T47D (cell line): ENCODE measurements around the gene ZNF366.

Source experiments
- DNase-seq, 2 experiments: peaks; one replicate each; pipeline versions ENCODE4 v3.0.0 to v3.0.0-alpha.2; 2011 to 2012; ENCODE audit warnings: low read depth in 1 of 2, low spot score in 1 of 2
- JUND ChIP-seq: IDR thresholded peaks from 2 replicates; pipeline ENCODE4 v1.6.1; 2012; ENCODE audit warnings: low read depth
- in situ Hi-C: cut with HindIII; loops from 2 replicates; pipeline ENCODE4 v1.10.0; 2016; ENCODE audit warnings: low sequenced_read_pairs, low pct_unique_long_range_greater_than_20kb

The ZNF366 gene

GRCh38 chr5:72478276-72478675 is 28.9 kb downstream of the ZNF366 start:
- no peak for TF ChIP-seq JUND
- in situ Hi-C loops, result no loop called here
- no peak for DNase-seq

GRCh38 chr5:72477644-72478043 is 29.6 kb downstream of the ZNF366 start:
- in situ Hi-C loops, result no loop called here
- no peak for TF ChIP-seq JUND
- DNase-seq, result no peak

GRCh38 chr5:72477176-72477575 is 30.0 kb downstream of the ZNF366 start:
- in situ Hi-C loops, result no loop called here
- DNase-seq, result no peak
- TF ChIP-seq JUND, result no peak

- DNase-seq, result no peak
- in situ Hi-C loops, result no loop called here
- TF ChIP-seq JUND, result no peak
These were observed 30.5 kb downstream of the ZNF366 start for GRCh38 chr5:72476721-72477120.

GRCh38 chr5:72476275-72476674 is 30.9 kb downstream of the ZNF366 start:
- in situ Hi-C loops, result no loop called here
- TF ChIP-seq JUND, result no peak
- no peak for DNase-seq

- TF ChIP-seq JUND, result no peak
- in situ Hi-C loops, result no loop called here
- DNase-seq, result no peak
These were observed 32.7 kb downstream of the ZNF366 start for GRCh38 chr5:72474516-72474915.

- in situ Hi-C loops, result no loop called here
- no peak for TF ChIP-seq JUND
- DNase-seq, result no peak
These were observed 33.1 kb downstream of the ZNF366 start for GRCh38 chr5:72474046-72474500.

- no peak for DNase-seq
- no peak for TF ChIP-seq JUND
- in situ Hi-C loops, result no loop called here
These were observed 34.4 kb downstream of the ZNF366 start for GRCh38 chr5:72472666-72473422.

GRCh38 chr5:72472031-72472430 is 35.2 kb downstream of the ZNF366 start:
- in situ Hi-C loops, result no loop called here
- no peak for DNase-seq

GRCh38 chr5:72470826-72471225 is 36.4 kb downstream of the ZNF366 start:
- DNase-seq, result peak in 1 of 2 experiments; percentile 55
- no peak for TF ChIP-seq JUND
- in situ Hi-C loops, result no loop called here

More at GRCh38 chr5:72472031-72472430, 35.2 kb downstream of the ZNF366 start:
- no peak for TF ChIP-seq JUND

- in situ Hi-C loops, result no loop called here
These were observed 38.6 kb downstream of the ZNF366 start for GRCh38 chr5:72468606-72469005.

GRCh38 chr5:72468024-72468423 is 39.2 kb downstream of the ZNF366 start:
- in situ Hi-C loops, result no loop called here
- no peak for DNase-seq
- no peak for TF ChIP-seq JUND

More at GRCh38 chr5:72468606-72469005, 38.6 kb downstream of the ZNF366 start:
- no peak for TF ChIP-seq JUND
- no peak for DNase-seq

- TF ChIP-seq JUND, result no peak
- DNase-seq, result no peak
- in situ Hi-C loops, result no loop called here
These were observed 39.7 kb downstream of the ZNF366 start for GRCh38 chr5:72467461-72467860.
